Hepatocyte (in vitro differentiated cells): ENCODE results near the gene KDM4C. TPM values are rescaled to one million over a fixed set of nuclear protein-coding genes. Genes with fewer than 3 reads are reported as not detected.

Experiments
- DNase-seq: peaks from one replicate; pipeline ENCODE4 v3.0.0-alpha.2; 2016; ENCODE audit warnings: low spot score
- H2AFZ ChIP-seq: fragments of 200-600 bp; sonication (generic); 2 replicates; pipeline ENCODE4 v1.6.0; 2016; ENCODE audit warnings: antibody characterized with exemption, mild to moderate bottlenecking
- H3K27ac ChIP-seq: fragments of 200-600 bp; sonication (generic); 2 replicates; pipeline ENCODE4 v1.5.1; 2016; ENCODE audit warnings: mild to moderate bottlenecking
- H3K27me3 ChIP-seq: fragments of 200-600 bp; sonication (generic); 2 replicates; pipeline ENCODE4 v1.6.1; 2016
- H3K36me3 ChIP-seq: fragments of 200-600 bp; sonication (generic); replicated peaks from 2 replicates; pipeline ENCODE4 v1.5.1; 2016; ENCODE audit warnings: low read depth; ENCODE audit not compliant: insufficient read depth
- H3K4me1 ChIP-seq: fragments of 200-600 bp; sonication (generic); 2 replicates; pipeline ENCODE4 v1.5.1; 2016; ENCODE audit warnings: mild to moderate bottlenecking, moderate library complexity; ENCODE audit not compliant: insufficient read depth
- H3K4me2 ChIP-seq: fragments of 200-600 bp; sonication (generic); 2 replicates; pipeline ENCODE4 v1.6.0; 2016
- H3K4me3 ChIP-seq: fragments of 200-600 bp; sonication (generic); 2 replicates; pipeline ENCODE4 v1.5.1; 2016; ENCODE audit warnings: mild to moderate bottlenecking
- H3K79me2 ChIP-seq: fragments of 200-600 bp; sonication (generic); 2 replicates; pipeline ENCODE4 v1.6.0; 2017; ENCODE audit warnings: mild to moderate bottlenecking
- H3K9me2 ChIP-seq: fragments of 200-600 bp; sonication (generic); replicated peaks from 2 replicates; pipeline ENCODE4 v1.6.0; 2017; ENCODE audit warnings: mild to moderate bottlenecking; ENCODE audit not compliant: insufficient read depth
- H3K9me3 ChIP-seq: fragments of 200-600 bp; sonication (generic); 2 replicates; pipeline ENCODE4 v1.5.1; 2016; ENCODE audit warnings: low read depth, mild to moderate bottlenecking
- H4K20me1 ChIP-seq: fragments of 200-600 bp; sonication (generic); 2 replicates; pipeline ENCODE4 v1.6.0; 2016; ENCODE audit warnings: mild to moderate bottlenecking; ENCODE audit not compliant: insufficient read depth, poor library complexity, severe bottlenecking
- CTCF ChIP-seq: fragments of 200-600 bp; sonication (generic); IDR thresholded peaks from 2 replicates; pipeline ENCODE4 v1.5.1; 2016; ENCODE audit warnings: antibody characterized with exemption, mild to moderate bottlenecking; ENCODE audit not compliant: poor library complexity
- EZH2 ChIP-seq: fragments of 200-600 bp; sonication (generic); IDR thresholded peaks from 2 replicates; pipeline ENCODE4 v1.6.1; 2016; ENCODE audit warnings: antibody characterized with exemption, mild to moderate bottlenecking, borderline replicate concordance
- EZH2phosphoT487 ChIP-seq: fragments of 200-600 bp; sonication (generic); IDR thresholded peaks from one replicate; pipeline ENCODE4 v1.6.1; 2018; ENCODE audit warnings: antibody characterized with exemption, mild to moderate bottlenecking, low read depth, moderate library complexity; ENCODE audit not compliant: unreplicated experiment, severe bottlenecking
- WGBS: methylation state at CpG from one replicate; pipeline ENCODE4 v1.1.6; 2016; ENCODE audit warnings: low lambda C conversion rate; ENCODE audit errors: missing lambda C conversion rate; 5-methylcytosine and 5-hydroxymethylcytosine counted together
- polyA plus RNA-seq: library from polyadenylated mRNA; unstranded; fragments of >200 nt; fragmentation: Nextera tagmentation; extraction: Ambion mirVana; gene quantifications from 2 replicates; pipeline ENCODE4 v1.2.1, GENCODE V29; 2016
- total RNA-seq: library from RNA; depleted of rRNA; stranded (reverse); fragments of >200 nt; gene quantifications from 2 replicates; pipeline ENCODE4 v1.2.3, GENCODE V29; 2014

KDM4C gene
- total and polyA plus RNA-seq, 2 experiments from 2014 or later = 16.1 to 28.7 TPM

GRCh38 chr9:6907772-6908381 lies 150.1 kb downstream of the KDM4C start:
- peak; percentile 36 for DNase-seq
- H3K27ac ChIP-seq = no peak overlapping the region
- TF ChIP-seq EZH2 (no peak), CTCF (peak; percentile 80), EZH2phosphoT487 (no peak)
- H3K4me1 ChIP-seq = no peaks in the 10 kb centered on the region
- H3K4me3 ChIP-seq = no peak overlapping the region
- no peak overlapping the region for H2AFZ ChIP-seq
- H3K4me2 ChIP-seq = no peak overlapping the region
- no peaks in the 10 kb centered on the region for H4K20me1 ChIP-seq
- H3K27me3 ChIP-seq = no peaks in the 10 kb centered on the region
- no peaks in the 10 kb centered on the region for H3K9me3 ChIP-seq
- 85% methylated on average over 4 of the region's 4 CpGs for WGBS
- H3K9me2 ChIP-seq = no peaks in the 10 kb centered on the region
- H3K79me2 ChIP-seq = no peaks in the 10 kb centered on the region
- no peaks in the 10 kb centered on the region for H3K36me3 ChIP-seq

- no peaks in the 10 kb centered on the region for H3K79me2 ChIP-seq
- no peak overlapping the region for H2AFZ ChIP-seq
- H4K20me1 ChIP-seq = no peaks in the 10 kb centered on the region
- no peaks in the 10 kb centered on the region for H3K27me3 ChIP-seq
- no peaks in the 10 kb centered on the region for H3K9me2 ChIP-seq
- H3K4me1 ChIP-seq = no peaks in the 10 kb centered on the region
- H3K27ac ChIP-seq = no peak overlapping the region
- no peak overlapping the region for H3K4me2 ChIP-seq
- WGBS = 63% methylated on average over 1 of the region's 1 CpG
- TF ChIP-seq CTCF = no peak
- H3K9me3 ChIP-seq = no peaks in the 10 kb centered on the region
- DNase-seq = no peak
- H3K36me3 ChIP-seq = no peaks in the 10 kb centered on the region
- no peak overlapping the region for H3K4me3 ChIP-seq
Observed at GRCh38 chr9:6909181-6909580, 151.4 kb downstream of the KDM4C start.

GRCh38 chr9:6910032-6910431 lies 152.3 kb downstream of the KDM4C start:
- no peaks in the 10 kb centered on the region for H3K4me1 ChIP-seq
- no peak for DNase-seq
- H3K9me2 ChIP-seq = no peaks in the 10 kb centered on the region
- no peaks in the 10 kb centered on the region for H3K36me3 ChIP-seq
- H2AFZ ChIP-seq = no peak overlapping the region
- H3K27me3 ChIP-seq = no peaks in the 10 kb centered on the region
- WGBS = 32% methylated on average over 2 of the region's 2 CpGs
- H3K9me3 ChIP-seq = no peaks in the 10 kb centered on the region
- H4K20me1 ChIP-seq = no peaks in the 10 kb centered on the region
- H3K4me3 ChIP-seq = no peak overlapping the region
- peak; percentile 50 for TF ChIP-seq CTCF
- no peak for TF ChIP-seq EZH2
- H3K27ac ChIP-seq = no peak overlapping the region
- H3K79me2 ChIP-seq = no peaks in the 10 kb centered on the region
- no peak overlapping the region for H3K4me2 ChIP-seq

GRCh38 chr9:6910497-6910896 lies 152.7 kb downstream of the KDM4C start:
- Histone ChIP-seq H3K9me3 (no peaks in the 10 kb centered on the region), H3K27ac (no peak overlapping the region), H3K79me2 (no peaks in the 10 kb centered on the region), H3K4me1 (no peaks in the 10 kb centered on the region), H2AFZ (no peak overlapping the region), H3K27me3 (no peaks in the 10 kb centered on the region), H4K20me1 (no peaks in the 10 kb centered on the region), H3K4me3 (no peak overlapping the region), H3K9me2 (no peaks in the 10 kb centered on the region), H3K36me3 (no peaks in the 10 kb centered on the region), H3K4me2 (no peak overlapping the region)
- WGBS = 88% methylated on average over 3 of the region's 3 CpGs
- TF ChIP-seq CTCF (no peak), EZH2 (no peak), EZH2phosphoT487 (no peak)
- no peak for DNase-seq
